Effector CD4-positive, alpha-beta T cell (primary cell): ENCODE data around the gene LGALS4.
"Not testable (repeated sequence)": the region's sequence is repeated elsewhere in the genome, so short reads cannot be mapped to it uniquely, and the experiment has no call there.

Source experiments
- DNase-seq: peaks from one replicate; pipeline ENCODE4 v3.0.0-alpha.2; 2020

LGALS4 gene

GRCh38 chr19:38793177-38793576, 19.6 kb downstream of the LGALS4 start:
- DNase-seq = no peak

DNA sequence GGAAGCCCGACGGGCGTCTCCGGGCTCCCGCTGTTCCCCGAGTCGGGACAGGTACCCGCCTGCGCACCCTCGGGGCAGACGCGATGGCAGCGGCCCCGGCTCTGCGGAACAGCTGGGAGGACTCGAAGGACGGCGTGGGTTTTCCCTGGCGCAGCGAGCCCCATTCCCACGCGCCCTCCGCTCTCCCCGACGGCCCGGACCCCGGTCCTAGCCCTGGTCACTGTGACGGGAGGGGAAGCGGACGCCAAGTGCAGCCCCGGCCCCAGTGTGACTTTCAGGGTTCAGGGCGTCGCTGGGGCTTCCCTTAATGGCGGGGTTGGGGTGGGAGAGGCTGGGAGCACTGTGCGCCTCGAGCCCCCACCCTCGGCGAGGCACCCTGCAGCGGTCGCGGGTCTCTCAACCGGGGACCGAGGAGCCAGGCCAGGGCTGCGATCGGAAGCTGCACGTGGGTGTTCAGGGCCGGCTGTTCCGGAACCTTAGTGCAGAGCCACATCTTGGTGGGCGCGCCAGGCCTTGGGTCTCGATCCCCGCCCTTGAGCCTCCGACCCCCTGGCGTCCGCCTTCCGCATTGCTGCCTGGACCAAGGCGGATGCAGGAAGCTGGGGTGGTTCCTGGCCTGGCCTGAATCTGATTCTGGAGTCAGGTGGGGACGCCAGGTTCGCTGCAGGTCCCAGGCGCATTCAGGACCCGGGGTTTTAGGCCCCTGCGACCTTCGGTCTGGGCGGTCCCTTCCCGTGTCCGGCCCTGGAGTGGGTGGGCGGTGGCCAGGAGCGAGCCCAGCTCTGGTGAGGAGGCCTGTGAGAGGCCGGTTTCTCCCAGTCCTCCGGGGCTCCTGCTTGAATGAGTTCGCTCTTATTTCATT, 20.3 kb downstream of the LGALS4 start:
- DNase-seq = no peak

DNA sequence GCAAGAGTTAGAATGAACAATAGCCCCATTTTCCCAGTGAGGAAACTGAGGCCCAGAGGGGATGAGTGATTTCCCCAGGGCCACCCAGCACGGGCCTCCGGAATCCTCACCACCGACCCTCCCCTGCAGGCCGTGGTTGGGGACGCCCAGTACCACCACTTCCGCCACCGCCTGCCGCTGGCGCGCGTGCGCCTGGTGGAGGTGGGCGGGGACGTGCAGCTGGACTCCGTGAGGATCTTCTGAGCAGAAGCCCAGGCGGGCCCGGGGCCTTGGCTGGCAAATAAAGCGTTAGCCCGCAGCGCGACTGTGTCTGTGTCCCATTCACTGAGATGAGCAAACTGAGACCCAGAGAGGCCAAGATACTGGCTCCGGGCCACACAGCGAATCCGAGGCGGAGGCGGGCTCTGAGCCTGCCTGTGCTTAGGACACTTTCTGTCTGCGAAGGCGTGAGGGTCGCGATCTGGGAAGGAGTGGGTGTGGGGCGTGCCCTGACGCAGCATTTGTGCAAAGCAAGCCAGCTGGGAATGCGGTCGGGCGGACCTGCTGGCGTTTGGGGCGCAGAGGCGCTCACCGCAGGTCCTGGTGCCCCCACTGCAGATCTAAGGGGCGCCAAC, 21.2 kb downstream of the LGALS4 start:
- DNase-seq = not testable (repeated sequence)

DNA sequence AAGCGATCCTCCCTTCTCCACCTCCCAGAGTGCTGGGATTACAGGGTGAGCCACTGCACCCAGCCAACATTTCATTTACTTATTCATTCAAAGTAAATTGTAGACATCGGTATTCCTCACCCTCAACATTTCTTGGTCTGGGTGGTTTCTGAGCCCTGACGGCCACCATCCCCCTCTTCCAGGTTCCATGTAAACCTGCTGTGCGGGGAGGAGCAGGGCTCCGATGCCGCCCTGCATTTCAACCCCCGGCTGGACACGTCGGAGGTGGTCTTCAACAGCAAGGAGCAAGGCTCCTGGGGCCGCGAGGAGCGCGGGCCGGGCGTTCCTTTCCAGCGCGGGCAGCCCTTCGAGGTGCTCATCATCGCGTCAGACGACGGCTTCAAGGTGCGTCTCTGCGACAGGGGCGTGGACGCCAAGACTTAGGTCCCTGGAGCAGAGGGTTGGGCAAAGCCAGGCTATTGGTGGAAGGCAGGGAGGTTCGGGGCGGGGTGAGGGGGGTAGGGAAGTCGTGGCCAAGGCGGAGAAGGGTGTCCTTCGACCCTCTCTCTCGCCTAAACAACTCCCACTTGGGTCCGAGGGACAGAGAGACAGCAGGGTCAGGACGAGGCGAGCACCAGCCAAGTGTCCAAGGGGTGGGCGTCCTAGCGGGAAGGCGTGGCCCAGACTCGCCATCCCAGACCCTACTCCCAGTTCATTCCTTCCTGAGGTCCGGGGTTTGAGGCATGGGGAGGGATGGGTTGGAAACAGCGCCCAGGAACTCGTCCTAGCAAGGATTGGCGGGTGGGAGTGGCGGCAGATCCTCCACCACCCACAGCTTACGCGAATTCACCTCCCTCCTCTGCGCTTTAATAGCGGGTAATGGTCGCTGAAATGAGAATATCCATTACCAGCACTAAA, 22.0 kb downstream of the LGALS4 start:
- not testable (repeated sequence) for DNase-seq

DNA sequence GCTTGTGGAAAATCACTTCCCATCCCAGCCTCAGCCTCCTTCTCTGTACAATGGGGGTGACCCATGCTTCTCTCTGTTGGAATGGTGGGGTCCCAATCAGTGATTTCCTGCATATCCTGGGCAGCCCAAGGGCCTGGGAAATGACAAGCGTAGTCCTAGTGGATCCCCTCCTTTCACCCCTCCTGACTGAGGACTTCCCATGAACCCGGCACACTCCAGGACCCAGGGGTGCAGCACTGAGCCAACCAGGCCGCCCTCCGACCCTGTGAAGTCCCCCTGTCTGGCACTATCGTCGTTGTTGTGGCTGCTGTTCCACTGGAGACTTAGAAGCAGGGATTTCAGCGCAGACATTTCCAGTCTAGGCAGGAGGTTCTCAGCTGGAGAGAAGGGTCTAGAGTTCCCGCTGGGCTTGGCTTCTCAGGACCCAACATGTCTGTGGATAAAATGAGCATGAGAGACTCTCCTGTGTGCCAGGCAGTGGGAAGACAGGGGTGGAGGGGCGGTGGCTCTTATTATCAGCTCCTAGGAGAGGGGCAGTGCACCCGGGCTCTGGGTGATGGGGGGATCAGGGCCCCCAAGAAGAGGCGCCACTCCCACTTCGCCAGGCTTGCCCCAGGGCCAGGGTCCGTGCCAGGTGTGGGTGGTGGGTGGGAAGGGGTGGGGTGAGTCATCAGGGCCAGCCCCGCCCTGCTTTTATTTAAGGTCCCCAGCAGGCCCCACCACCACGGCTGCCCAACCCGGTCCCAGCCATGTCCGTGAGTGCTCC, 24.1 kb downstream of the LGALS4 start, which contains the start of gene LGALS7B:
Gene LGALS7B (plus strand): TSS at position 723 of the 766 bp plus-strand sequence. CDS start 27 bp downstream, at position 750.
- DNase-seq = no peak

- no peak for DNase-seq
Measured at GRCh38 chr19:38786572-38787265, 26.0 kb downstream of the LGALS4 start.

GRCh38 chr19:38786061-38786460, 26.7 kb downstream of the LGALS4 start:
- DNase-seq = not testable (repeated sequence)

- DNase-seq = no peak
Measured at GRCh38 chr19:38785187-38785699, 27.5 kb downstream of the LGALS4 start.

- DNase-seq = no peak
Measured at GRCh38 chr19:38784224-38784623, 28.5 kb downstream of the LGALS4 start.

- DNase-seq = not testable (repeated sequence)
Measured at GRCh38 chr19:38782212-38782611, 30.5 kb downstream of the LGALS4 start.

DNA sequence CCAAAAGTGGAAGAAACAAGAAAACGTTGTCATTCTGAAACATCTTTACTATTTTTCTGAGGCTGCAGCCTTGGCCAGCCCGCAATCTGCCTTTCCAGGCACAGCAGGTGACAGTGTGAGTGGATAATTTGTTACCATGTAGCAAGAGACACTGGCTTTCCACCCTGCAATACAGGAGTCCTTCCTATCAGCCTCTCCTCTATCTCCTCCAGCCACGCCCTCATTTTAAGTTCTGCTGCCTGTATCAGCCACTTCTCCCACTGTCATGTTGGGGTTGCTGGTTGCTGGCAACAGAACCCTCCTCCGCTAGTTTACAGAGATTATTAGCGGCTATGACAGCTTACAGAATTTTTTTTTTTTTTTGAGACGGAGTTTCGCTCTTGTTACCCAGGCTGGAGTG, 31.7 kb downstream of the LGALS4 start:
- DNase-seq = no peak

DNA sequence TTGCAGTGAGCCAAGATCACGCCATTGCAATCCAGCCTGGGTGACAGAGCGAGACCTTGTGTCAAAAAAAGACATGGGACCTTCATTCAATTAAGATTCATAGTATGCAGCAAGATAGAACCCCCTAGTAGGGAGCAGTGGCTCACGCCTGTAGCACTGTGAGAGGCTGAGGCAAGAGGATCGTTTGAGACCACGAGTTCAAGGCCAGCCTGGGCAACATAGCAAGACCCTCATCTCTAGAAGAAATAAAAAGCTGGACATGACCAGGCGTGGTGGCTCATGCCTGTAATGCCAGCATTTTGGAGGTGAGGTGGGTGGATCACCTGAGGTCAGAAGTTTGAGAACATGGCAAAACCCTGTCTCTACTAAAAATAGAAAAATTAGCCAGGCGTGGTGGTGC, 32.3 kb downstream of the LGALS4 start:
- DNase-seq = no peak

GRCh38 chr19:38778733-38779132, 34.0 kb downstream of the LGALS4 start:
- no peak for DNase-seq

DNA sequence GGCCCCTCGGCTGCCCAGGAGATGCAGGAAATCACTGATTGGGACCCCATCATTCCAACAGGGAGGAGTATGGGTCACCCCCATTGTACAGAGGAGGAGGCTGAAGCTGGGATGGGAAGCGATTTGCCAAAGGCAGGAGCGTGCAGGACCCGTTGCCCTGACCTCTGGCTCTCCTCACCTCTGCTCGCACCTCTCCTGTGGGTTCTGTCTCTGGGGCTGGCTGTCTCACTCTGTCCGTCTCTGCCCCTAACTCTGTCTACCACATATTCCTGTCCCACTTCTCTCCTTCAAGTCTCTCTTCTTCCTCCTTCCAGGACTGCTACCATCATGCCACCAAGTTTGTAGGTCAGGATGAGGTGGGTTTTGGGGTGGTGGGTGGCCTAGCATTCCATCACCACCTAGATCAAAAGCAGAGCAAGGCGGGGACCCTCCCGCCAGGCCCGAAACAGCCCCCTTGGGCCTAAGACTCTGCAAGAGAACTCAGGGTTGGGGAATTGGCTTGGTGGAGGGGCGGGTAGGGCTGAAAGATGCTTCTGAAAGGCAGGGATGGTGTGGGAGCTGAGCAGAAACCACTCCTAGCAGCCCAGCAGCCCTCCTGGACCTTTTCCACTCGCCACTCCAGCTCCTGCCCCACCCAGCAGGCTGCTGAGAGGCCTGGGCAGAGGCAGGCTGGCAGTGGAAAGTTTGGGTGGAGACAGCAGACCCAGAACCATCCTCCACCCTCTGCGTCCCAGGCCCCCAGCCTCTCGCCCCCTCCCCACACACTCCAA, 38.4 kb downstream of the LGALS4 start:
- no peak for DNase-seq

- no peak for DNase-seq
Measured at GRCh38 chr19:38773469-38774177, 39.1 kb downstream of the LGALS4 start, which contains the start of gene LGALS7. Gene LGALS7 (minus strand): TSS chr19:38773517. CDS start chr19:38773492, 25 bp downstream.

- not testable (repeated sequence) for DNase-seq
Measured at GRCh38 chr19:38771569-38771968, 41.2 kb downstream of the LGALS4 start.

DNA sequence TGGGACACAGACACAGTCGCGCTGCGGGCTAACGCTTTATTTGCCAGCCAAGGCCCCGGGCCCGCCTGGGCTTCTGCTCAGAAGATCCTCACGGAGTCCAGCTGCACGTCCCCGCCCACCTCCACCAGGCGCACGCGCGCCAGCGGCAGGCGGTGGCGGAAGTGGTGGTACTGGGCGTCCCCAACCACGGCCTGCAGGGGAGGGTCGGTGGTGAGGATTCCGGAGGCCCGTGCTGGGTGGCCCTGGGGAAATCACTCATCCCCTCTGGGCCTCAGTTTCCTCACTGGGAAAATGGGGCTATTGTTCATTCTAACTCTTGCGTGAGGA, 41.8 kb downstream of the LGALS4 start:
- not testable (repeated sequence) for DNase-seq

DNA sequence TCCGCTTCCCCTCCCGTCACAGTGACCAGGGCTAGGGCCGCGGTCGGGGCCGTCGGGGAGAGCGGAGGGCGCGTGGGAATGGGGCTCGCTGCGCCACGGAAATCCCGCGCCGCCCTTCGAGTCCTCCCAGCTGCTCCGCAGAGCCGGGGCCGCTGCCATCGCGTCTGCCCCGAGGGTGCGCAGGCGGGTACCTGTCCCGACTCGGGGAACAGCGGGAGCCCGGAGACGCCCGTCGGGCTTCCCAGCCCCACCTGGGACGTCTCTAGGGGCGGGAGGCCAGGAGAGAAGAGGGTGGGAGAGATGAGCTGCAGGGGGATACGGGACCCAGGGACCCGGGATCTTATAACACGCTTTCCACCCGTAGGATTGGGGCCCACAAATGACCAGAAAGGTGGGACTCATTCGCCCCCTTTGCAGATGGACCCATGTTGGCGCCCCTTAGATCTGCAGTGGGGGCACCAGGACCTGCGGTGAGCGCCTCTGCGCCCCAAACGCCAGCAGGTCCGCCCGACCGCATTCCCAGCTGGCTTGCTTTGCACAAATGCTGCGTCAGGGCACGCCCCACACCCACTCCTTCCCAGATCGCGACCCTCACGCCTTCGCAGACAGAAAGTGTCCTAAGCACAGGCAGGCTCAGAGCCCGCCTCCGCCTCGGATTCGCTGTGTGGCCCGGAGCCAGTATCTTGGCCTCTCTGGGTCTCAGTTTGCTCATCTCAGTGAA, 42.4 kb downstream of the LGALS4 start:
- DNase-seq = not testable (repeated sequence)

DNA sequence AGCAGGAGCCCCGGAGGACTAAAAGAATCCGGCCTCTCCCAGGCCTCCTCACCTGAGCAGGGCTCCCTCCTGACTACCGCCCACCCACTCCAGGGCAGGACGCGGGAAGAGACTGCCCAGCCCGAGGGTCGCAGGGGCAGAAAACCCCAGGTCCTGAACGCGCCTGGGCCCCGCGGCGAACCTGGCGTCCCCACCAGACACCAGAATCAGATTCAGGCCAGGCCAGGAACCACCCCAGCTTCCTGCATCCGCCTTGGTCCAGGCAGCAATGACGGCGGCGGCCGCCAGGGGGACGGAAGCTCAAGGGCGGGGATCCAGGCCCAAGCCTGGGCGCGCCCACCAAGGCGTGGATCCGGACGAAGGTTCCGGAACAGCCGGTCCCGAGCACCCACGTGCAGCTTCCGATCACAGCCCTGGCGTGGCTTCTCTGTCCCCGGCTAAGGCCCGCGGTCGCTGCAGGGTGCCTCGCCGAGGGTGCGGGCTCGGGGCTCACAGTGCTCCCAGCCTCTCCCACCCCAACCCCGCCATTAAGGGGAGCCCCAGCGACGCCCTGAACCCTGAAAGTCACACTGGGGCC, 43.0 kb downstream of the LGALS4 start:
- peak; percentile 80 for DNase-seq
